Endothelial cell of umbilical vein (primary cell): ENCODE measurements around the gene PKN3. TPM values are rescaled to one million over a fixed set of nuclear protein-coding genes. Genes with fewer than 3 reads are reported as not detected.

Source experiments
- BruUV-seq: library from RNA; stranded (reverse); fragments of 400-500 nt; replicated peaks from 2 replicates; lab custom pipeline; 2021; lab: Mats Ljungman, UMichigan
- CTCF ChIA-PET: fragments of 300-600, 350-600 bp; sonication (Branson Sonifier 250); formaldehyde crosslinking; loops from one replicate; lab custom pipeline; 2021; ENCODE audit warnings: antibody characterized with exemption, inconsistent platforms; lab: Charles Lee
- POLR2A ChIA-PET: fragments of 300-600, 350-600 bp; sonication (Branson Sonifier 250); formaldehyde crosslinking; loops from one replicate; lab custom pipeline; 2021; ENCODE audit warnings: antibody characterized with exemption, inconsistent platforms; lab: Charles Lee
- DNase-seq: peaks from one replicate; pipeline ENCODE4 v3.0.0-alpha.2; 2011; ENCODE audit warnings: low read depth, low spot score
- FAIRE-seq: peaks from 2 replicates; lab custom pipeline; 2011; peaks lifted over from hg19 to GRCh38; lab: Jason Lieb, UNC
- H2AFZ ChIP-seq: 2 replicates; pipeline ENCODE4 v1.6.0; 2012; ENCODE audit warnings: low read depth, low read length, control low read depth, inconsistent platforms
- H3K27ac ChIP-seq: 2 replicates; pipeline ENCODE4 v1.5.1; 2011; ENCODE audit warnings: low read depth, mild to moderate bottlenecking, control low read depth, low read length, moderate library complexity; ENCODE audit not compliant: insufficient read depth
- H3K27me3 ChIP-seq, 2 experiments: 2 replicates each; pipeline versions ENCODE4 v1.6.0 to v1.6.1; 2011; ENCODE audit warnings: low read length in 2 of 2, mixed read lengths in 1 of 2; ENCODE audit not compliant: control insufficient read depth in 2 of 2, insufficient read depth in 2 of 2
- H3K36me3 ChIP-seq, 2 experiments: 2 replicates in 1 of 2; 3 replicates in 1 of 2; pipeline ENCODE4 v1.5.1; 2011; ENCODE audit warnings: low read length in 2 of 2, mild to moderate bottlenecking in 1 of 2, moderate library complexity in 1 of 2; ENCODE audit not compliant: control insufficient read depth in 2 of 2, insufficient read depth in 2 of 2; ENCODE audit errors: extremely low read depth in 1 of 2
- H3K4me1 ChIP-seq: 3 replicates; pipeline ENCODE4 v1.5.1; 2011; ENCODE audit warnings: mild to moderate bottlenecking, low read length; ENCODE audit not compliant: control insufficient read depth, insufficient read depth; ENCODE audit errors: extremely low read depth
- H3K4me2 ChIP-seq: 2 replicates; pipeline ENCODE4 v1.6.1; 2011; ENCODE audit warnings: low read length, control low read depth, mixed read lengths; ENCODE audit not compliant: insufficient read depth
- H3K4me3 ChIP-seq, 3 experiments: fragments of 200-600 bp in 1 of 3; sonication (generic), shearing (Covaris generic) in 1 of 3; replicated peaks in 1 of 3; 2 replicates each; pipeline ENCODE4 v1.5.1; 2011 to 2016; ENCODE audit warnings: control low read depth in 3 of 3, low read length in 3 of 3, mild to moderate bottlenecking in 2 of 3, inconsistent platforms in 1 of 3, low read depth in 1 of 3, moderate library complexity in 1 of 3; ENCODE audit not compliant: insufficient read depth in 1 of 3
- H3K79me2 ChIP-seq: 2 replicates; pipeline ENCODE4 v1.6.0; 2012; ENCODE audit warnings: low read length, inconsistent platforms; ENCODE audit not compliant: control insufficient read depth, insufficient read depth
- H3K9ac ChIP-seq: replicated peaks from 2 replicates; pipeline ENCODE3; 2011; ENCODE audit warnings: low read length, control low read depth; ENCODE audit not compliant: insufficient read depth; ENCODE audit errors: extremely low read depth
- H3K9me1 ChIP-seq: replicated peaks from 3 replicates; pipeline ENCODE4 v1.6.0; 2011; ENCODE audit warnings: mild to moderate bottlenecking, low read length; ENCODE audit not compliant: control insufficient read depth, insufficient read depth; ENCODE audit errors: extremely low read depth
- H3K9me3 ChIP-seq: replicated peaks from 2 replicates; pipeline ENCODE4 v1.5.1; 2012; ENCODE audit warnings: low read length, inconsistent platforms; ENCODE audit not compliant: control insufficient read depth, insufficient read depth
- H4K20me1 ChIP-seq: replicated peaks from 2 replicates; pipeline ENCODE3; 2011; ENCODE audit warnings: mild to moderate bottlenecking, low read length; ENCODE audit not compliant: control insufficient read depth, insufficient read depth; ENCODE audit errors: extremely low read depth
- EZH2 ChIP-seq: IDR thresholded peaks from 2 replicates; pipeline ENCODE4 v1.6.1; 2012; ENCODE audit warnings: borderline replicate concordance, low read depth, mild to moderate bottlenecking, moderate library complexity, low read length, inconsistent platforms; ENCODE audit not compliant: severe bottlenecking
- FOS ChIP-seq: IDR thresholded peaks from 2 replicates; pipeline ENCODE4 v1.6.1; 2011; ENCODE audit warnings: mild to moderate bottlenecking, low read length, moderate library complexity, borderline replicate concordance; ENCODE audit not compliant: insufficient read depth
- GATA2 ChIP-seq: IDR thresholded peaks from 2 replicates; pipeline ENCODE4 v1.7.0; 2011; ENCODE audit warnings: low read depth, mild to moderate bottlenecking, moderate library complexity, mixed read lengths, low read length; ENCODE audit not compliant: insufficient read length, insufficient read depth
- MAX ChIP-seq: IDR thresholded peaks from 2 replicates; pipeline ENCODE4 v1.6.1; 2011; ENCODE audit not compliant: insufficient read depth, insufficient read length
- MYC ChIP-seq: IDR thresholded peaks from one replicate; pipeline ENCODE4 v1.6.1; 2011; ENCODE audit warnings: mild to moderate bottlenecking, low read depth, low read length
- POLR2A ChIP-seq: IDR thresholded peaks from 2 replicates; pipeline ENCODE4 v1.6.1; 2012; ENCODE audit warnings: low read depth, mild to moderate bottlenecking, control low read depth, low read length
- POLR2AphosphoS5 ChIP-seq: IDR thresholded peaks from 2 replicates; pipeline ENCODE4 v1.6.1; 2012; ENCODE audit warnings: low read depth, mild to moderate bottlenecking, control low read depth, low read length, moderate library complexity; ENCODE audit not compliant: insufficient read depth
- dilution Hi-C: fragments of 300-500 bp; cut with MboI; formaldehyde crosslinking; loops from one replicate; pipeline ENCODE4 v1.15.0; 2019; ENCODE audit warnings: low sequenced_read_pairs; ENCODE audit not compliant: extremely low pct_ligation_motif_present
- intact Hi-C: fragments of 100-400 bp; cut with micrococcal nuclease; formaldehyde crosslinking; loops from one replicate; pipeline ENCODE4 v1.10.0; 2022
- polyA plus RNA-seq, 4 experiments: library from polyadenylated mRNA; depleted of rRNA in 3 of 4; stranded (reverse) in 3 of 4; unstranded in 1 of 4; fragments of >200 nt; gene quantifications; 2 replicates each; pipeline versions ENCODE4 v1.2.1 to v1.2.3, GENCODE V29; 2011 to 2012; ENCODE audit warnings: missing spikeins in 1 of 4
- total RNA-seq: library from RNA; stranded (reverse); gene quantifications from 2 replicates; pipeline ENCODE4 v1.2.3, GENCODE V29; 2021
- TF ChIP-seq, protein P1 (sequence below), 2 donors: IDR thresholded peaks; 1 replicate in 1 of 2; 2 replicates in 1 of 2; pipeline ENCODE4 v1.5.1; 2011; ENCODE audit warnings: low read length in 2 of 2, mild to moderate bottlenecking in 2 of 2, moderate library complexity in 2 of 2, control low read depth in 1 of 2, inconsistent platforms in 1 of 2, low read depth in 1 of 2; ENCODE audit not compliant: insufficient read depth in 1 of 2; ENCODE audit errors: extremely low read depth in 1 of 2

Gene PKN3
- total and polyA plus RNA-seq, 2 donors (not counting 3 experiments of a cell fraction or from before 2014, with no cell fraction given), result 29.5 to 40.4 TPM

- no peak for FAIRE-seq
- peaks cover 10% of the 10 kb centered on the region for H3K4me1 ChIP-seq
- H3K27me3 ChIP-seq, result no peaks in the 10 kb centered on the region
- H3K79me2 ChIP-seq, result peaks cover 48% of the 10 kb centered on the region
- no TSS peak for BruUV-seq
- H3K4me3 ChIP-seq, result no peak overlapping the region
- intact Hi-C loops, result no loop called here
- ChIA-PET CTCF (interaction anchor here (2.1 kb wide), 1 partner anchor 8 kb away, joined by 12 read pairs; the partner anchor contains the start of gene PKN3), POLR2A (no interaction called here)
- H3K9me1 ChIP-seq, result no peaks in the 10 kb centered on the region
- H4K20me1 ChIP-seq, result peaks cover 5% of the 10 kb centered on the region
- TF ChIP-seq GATA2, result no peak
- TF ChIP-seq FOS, result no peak
- no peak for TF ChIP-seq POLR2AphosphoS5
- peaks cover 19 to 32% of the 10 kb centered on the region in 2 experiments for H3K36me3 ChIP-seq
- DNase-seq, result no peak
- dilution Hi-C loops, result no loop called here
- no peak overlapping the region for H3K27ac ChIP-seq
- H3K4me2 ChIP-seq, result no peak overlapping the region
- no peaks in the 10 kb centered on the region for H3K9me3 ChIP-seq
- no peak overlapping the region for H2AFZ ChIP-seq
- H3K9ac ChIP-seq, result no peak overlapping the region
Measured at GRCh38 chr9:128694344-128694743, 8.0 kb upstream of the PKN3 start.

DNA sequence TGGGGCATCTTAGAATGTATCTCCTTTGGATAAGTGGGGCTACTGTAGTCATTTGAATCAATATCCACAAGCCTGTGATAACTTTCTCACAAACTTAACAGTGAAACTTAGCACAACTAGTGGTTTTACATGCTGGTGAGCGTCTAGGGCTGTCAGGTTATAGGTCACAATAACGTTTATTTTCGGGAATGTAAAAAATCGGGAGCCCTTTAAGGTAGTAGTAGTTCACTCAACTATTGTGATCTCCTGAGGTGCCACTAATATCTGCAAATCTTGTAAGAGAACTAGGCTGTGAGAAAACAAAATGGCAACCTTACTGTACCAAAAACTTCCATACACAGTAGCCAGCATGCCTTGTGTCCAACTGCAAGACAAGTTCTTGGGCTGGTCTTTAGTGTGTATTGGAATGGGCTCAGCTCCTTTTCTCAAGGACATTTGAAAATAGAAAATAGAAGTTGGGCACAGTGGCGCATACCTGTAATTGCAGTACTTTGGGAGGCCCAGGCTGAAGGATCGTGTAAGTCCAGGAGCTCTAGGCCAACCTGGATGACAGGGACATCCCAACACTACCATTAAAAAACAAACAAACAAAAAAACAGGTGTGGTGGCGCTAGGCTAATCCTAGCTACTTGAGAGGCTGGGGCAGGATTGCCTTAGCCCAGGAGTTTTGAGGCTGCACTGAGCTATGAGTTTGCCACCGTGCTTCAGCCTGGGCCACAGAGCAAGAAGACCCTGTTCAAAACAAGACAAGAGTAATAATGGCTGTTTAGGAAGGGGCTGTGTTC lies 5.2 kb upstream of the PKN3 start:
- intact Hi-C loops, result no loop called here
- no peak overlapping the region for H2AFZ ChIP-seq
- POLR2A ChIA-PET, result no interaction called here
- no peaks in the 10 kb centered on the region for H4K20me1 ChIP-seq
- no peaks in the 10 kb centered on the region for H3K9me3 ChIP-seq
- H3K4me2 ChIP-seq, result no peak overlapping the region
- H3K36me3 ChIP-seq, result peaks cover 16 to 28% of the 10 kb centered on the region in 2 experiments
- H3K27ac ChIP-seq, result no peak overlapping the region
- H3K79me2 ChIP-seq, result peaks cover 23% of the 10 kb centered on the region
- no peak for TF ChIP-seq MYC
- no peak for TF ChIP-seq MAX
- TF ChIP-seq POLR2AphosphoS5, result no peak
- no peak for TF ChIP-seq EZH2
- TF ChIP-seq, protein P1, sequence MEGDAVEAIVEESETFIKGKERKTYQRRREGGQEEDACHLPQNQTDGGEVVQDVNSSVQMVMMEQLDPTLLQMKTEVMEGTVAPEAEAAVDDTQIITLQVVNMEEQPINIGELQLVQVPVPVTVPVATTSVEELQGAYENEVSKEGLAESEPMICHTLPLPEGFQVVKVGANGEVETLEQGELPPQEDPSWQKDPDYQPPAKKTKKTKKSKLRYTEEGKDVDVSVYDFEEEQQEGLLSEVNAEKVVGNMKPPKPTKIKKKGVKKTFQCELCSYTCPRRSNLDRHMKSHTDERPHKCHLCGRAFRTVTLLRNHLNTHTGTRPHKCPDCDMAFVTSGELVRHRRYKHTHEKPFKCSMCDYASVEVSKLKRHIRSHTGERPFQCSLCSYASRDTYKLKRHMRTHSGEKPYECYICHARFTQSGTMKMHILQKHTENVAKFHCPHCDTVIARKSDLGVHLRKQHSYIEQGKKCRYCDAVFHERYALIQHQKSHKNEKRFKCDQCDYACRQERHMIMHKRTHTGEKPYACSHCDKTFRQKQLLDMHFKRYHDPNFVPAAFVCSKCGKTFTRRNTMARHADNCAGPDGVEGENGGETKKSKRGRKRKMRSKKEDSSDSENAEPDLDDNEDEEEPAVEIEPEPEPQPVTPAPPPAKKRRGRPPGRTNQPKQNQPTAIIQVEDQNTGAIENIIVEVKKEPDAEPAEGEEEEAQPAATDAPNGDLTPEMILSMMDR (IDR thresholded peaks at IDR 0.05; ENCODE audit: extremely low read depth in 1 of 2, insufficient read depth in 1 of 2, low read depth in 1 of 2, low read length in 2 of 2), result no peak
- peak; percentile 58 for TF ChIP-seq POLR2A
- TF ChIP-seq FOS, result no peak
- no peak overlapping the region for H3K9ac ChIP-seq
- no TSS peak for BruUV-seq
- H3K9me1 ChIP-seq, result no peaks in the 10 kb centered on the region
- CTCF ChIA-PET, result interaction anchor here (0.9 to 1.2 kb wide), 3 partner anchors 13 to 64 kb away, joined by 3 read pairs; no protein-coding TSS in a partner anchor
- DNase-seq, result no peak
- no peak for FAIRE-seq
- H3K4me1 ChIP-seq, result peaks cover 6% of the 10 kb centered on the region
- H3K4me3 ChIP-seq, result no peak overlapping the region
- no peaks in the 10 kb centered on the region for H3K27me3 ChIP-seq
- dilution Hi-C loops, result no loop called here
